ENCODE data around the gene PRPF40B. TPM values are rescaled to one million over a fixed set of nuclear protein-coding genes. Genes with fewer than 3 reads are reported as not detected.

PRPF40B gene
- total and polyA plus RNA-seq, 2 donors (not counting 1 experiment from before 2014, with no cell fraction given) = 11.7 to 23.7 TPM

DNA sequence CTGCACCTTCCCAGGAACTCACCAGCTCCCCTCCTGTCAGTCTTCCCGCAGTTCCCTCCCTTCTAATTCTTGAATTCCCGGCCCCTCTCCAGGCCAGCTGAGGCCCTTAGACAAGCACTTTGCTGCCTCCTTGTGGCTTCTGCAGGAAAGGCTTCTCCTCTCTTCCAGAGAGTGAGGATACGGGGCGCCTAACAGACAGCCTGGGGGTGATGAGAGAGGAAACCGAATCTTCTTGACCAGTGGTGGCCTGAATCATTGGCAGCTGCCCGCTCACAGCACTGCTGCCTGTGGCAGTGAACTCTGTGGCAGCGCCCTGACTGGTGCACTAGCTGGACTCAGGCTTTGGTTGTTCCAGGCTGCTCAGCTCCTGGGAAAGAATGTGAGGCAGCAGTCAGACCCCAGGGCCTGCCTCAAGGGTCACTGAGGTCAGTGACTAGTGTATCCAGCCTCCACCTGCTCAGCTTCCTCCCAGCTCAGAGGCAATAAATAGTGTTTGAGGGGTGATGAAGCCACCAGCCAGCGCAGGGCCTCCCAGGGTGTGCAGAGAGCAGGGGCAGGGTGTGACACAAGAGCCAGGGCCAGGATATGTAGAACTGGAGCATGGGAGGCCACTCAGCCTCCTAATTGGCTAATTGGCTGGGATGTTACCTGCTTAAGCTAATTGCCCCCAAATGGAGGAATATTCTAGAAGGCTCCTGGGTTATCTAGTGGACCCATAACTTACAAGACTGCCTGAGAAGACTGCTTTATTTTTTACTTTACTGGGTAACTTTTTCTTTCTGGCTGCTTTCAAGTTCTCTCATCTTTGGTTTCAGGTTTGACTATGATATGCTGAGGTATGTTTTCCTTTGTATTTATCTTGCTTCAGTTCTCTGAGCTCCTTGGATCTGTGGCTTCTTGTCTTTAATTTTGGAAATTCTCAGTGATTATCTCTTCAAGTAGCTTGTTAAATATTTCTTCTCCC, 42.5 kb upstream of the PRPF40B start:
- Histone ChIP-seq H3K27me3 (replicated peaks in 1 of 4; ENCODE audit: control extremely low read depth in 1 of 4, control insufficient read depth in 3 of 4, insufficient read depth in 4 of 4, low read length in 3 of 4) (no peaks in the 10 kb centered on the region), H4K20me1 (ENCODE audit: control insufficient read depth, insufficient read depth, low read length, poor library complexity, severe bottlenecking) (peaks cover 15% of the 10 kb centered on the region), H3K4me3 (ENCODE audit: control extremely low read depth in 1 of 5, extremely low read depth in 1 of 5, insufficient read depth in 1 of 5, low read depth in 2 of 5, low read length in 4 of 5) (no peak overlapping the region), H3K4me1 (ENCODE audit: control insufficient read depth in 2 of 2, insufficient read depth in 2 of 2, low read length in 2 of 2) (no peaks in the 10 kb centered on the region), H3K9ac (ENCODE audit: low read length) (no peak overlapping the region), H2AFZ (ENCODE audit: insufficient read depth, low read depth, low read length, poor library complexity, severe bottlenecking) (no peak overlapping the region), H3K79me2 (ENCODE audit: control insufficient read depth, insufficient read depth, low read length) (peaks cover 8% of the 10 kb centered on the region), H3K36me3 (replicated peaks in 1 of 2; ENCODE audit: control extremely low read depth in 1 of 2, control insufficient read depth in 1 of 2, extremely low read depth in 1 of 2, insufficient read depth in 2 of 2, low read length in 1 of 2) (peaks cover 0 to 16% of the 10 kb centered on the region in 2 experiments), H3K27ac (ENCODE audit: low read length in 2 of 2) (no peak overlapping the region), H3K9me3 (ENCODE audit: control extremely low read depth in 1 of 3, control insufficient read depth in 2 of 3, insufficient read depth in 1 of 3, low read length in 2 of 3) (no peaks in the 10 kb centered on the region), H3K4me2 (replicated peaks; ENCODE audit: low read depth, low read length, poor library complexity, severe bottlenecking) (no peak overlapping the region)
- ChIA-PET POLR2A (no interaction called here), CTCF (interaction anchor here (0.6 to 3.9 kb wide), 12 partner anchors 9 to 292 kb away, joined by 3 to 34 read pairs (median 3); partner anchors contain the start of gene PRPF40B)
- peak; percentile 60 for DNase-seq
- H3K27me3 Mint-ChIP-seq = no peaks in the 10 kb centered on the region
- peak; percentile 61 for ATAC-seq (ENCODE audit: low read depth)
- WGBS (ENCODE audit: insufficient coverage) = 67% methylated on average over 7 of the region's 8 CpGs
- H3K27ac Mint-ChIP-seq = no peak overlapping the region
- intact Hi-C loops (cut with micrococcal nuclease) = loop anchor here (1.0 to 5.0 kb wide), 3 partner anchors 42 to 294 kb away; partner anchors contain the start of gene PRPF40B
- peaks cover 5% of the 10 kb centered on the region for H3K4me1 Mint-ChIP-seq
- H3K4me3 Mint-ChIP-seq = no peak overlapping the region
- H3K9me3 Mint-ChIP-seq (ENCODE audit: insufficient read depth) = no peaks in the 10 kb centered on the region
- TF ChIP-seq, protein P1, sequence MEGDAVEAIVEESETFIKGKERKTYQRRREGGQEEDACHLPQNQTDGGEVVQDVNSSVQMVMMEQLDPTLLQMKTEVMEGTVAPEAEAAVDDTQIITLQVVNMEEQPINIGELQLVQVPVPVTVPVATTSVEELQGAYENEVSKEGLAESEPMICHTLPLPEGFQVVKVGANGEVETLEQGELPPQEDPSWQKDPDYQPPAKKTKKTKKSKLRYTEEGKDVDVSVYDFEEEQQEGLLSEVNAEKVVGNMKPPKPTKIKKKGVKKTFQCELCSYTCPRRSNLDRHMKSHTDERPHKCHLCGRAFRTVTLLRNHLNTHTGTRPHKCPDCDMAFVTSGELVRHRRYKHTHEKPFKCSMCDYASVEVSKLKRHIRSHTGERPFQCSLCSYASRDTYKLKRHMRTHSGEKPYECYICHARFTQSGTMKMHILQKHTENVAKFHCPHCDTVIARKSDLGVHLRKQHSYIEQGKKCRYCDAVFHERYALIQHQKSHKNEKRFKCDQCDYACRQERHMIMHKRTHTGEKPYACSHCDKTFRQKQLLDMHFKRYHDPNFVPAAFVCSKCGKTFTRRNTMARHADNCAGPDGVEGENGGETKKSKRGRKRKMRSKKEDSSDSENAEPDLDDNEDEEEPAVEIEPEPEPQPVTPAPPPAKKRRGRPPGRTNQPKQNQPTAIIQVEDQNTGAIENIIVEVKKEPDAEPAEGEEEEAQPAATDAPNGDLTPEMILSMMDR (IDR thresholded peaks at IDR 0.05) = peak; percentile 70
- no peak for TF ChIP-seq EZH2 (IDR thresholded peaks at IDR 0.05; ENCODE audit: borderline replicate concordance, insufficient read depth, low read depth, low read length, poor library complexity, severe bottlenecking)

DNA sequence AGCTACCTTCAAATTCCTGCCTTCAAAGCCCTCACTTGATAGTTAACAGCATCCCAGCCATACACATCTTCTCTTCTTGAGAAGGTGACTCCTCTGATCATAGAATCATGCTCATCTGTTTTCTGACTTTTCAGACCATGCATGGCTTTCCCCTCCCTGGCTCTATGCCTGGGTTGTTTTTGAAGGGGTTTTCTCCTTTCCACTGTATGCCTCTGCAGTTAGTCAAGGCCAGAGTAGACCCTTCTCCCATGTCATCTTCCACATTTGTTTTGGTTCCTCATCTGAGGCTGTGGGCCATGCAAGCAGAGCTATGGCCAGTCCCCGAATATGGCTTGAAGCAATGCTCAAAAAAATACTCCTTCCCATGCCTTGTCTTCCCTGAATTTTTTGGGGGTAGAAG, 41.2 kb upstream of the PRPF40B start:
- Mint-ChIP-seq H3K4me3 (no peak overlapping the region), H3K27me3 (no peaks in the 10 kb centered on the region)

More for the DNA sequence above, 41.2 kb upstream of the PRPF40B start:
- TF ChIP-seq EZH2 (IDR thresholded peaks at IDR 0.05; ENCODE audit: borderline replicate concordance, insufficient read depth, low read depth, low read length, poor library complexity, severe bottlenecking) = no peak
- TF ChIP-seq, protein P1 (IDR thresholded peaks at IDR 0.05) = no peak
- no CpG with 5 or more reads among the region's 1 CpG for WGBS (ENCODE audit: insufficient coverage)
- H3K4me2 ChIP-seq (replicated peaks; ENCODE audit: low read depth, low read length, poor library complexity, severe bottlenecking) = no peak overlapping the region
- H4K20me1 ChIP-seq (ENCODE audit: control insufficient read depth, insufficient read depth, low read length, poor library complexity, severe bottlenecking) = peaks cover 15% of the 10 kb centered on the region
- POLR2A ChIA-PET = no interaction called here
- no peaks in the 10 kb centered on the region for H3K9me3 Mint-ChIP-seq (ENCODE audit: insufficient read depth)
- no peaks in the 10 kb centered on the region for H3K9me3 ChIP-seq (ENCODE audit: control extremely low read depth in 1 of 3, control insufficient read depth in 2 of 3, insufficient read depth in 1 of 3, low read length in 2 of 3)
- DNase-seq = no peak
- H3K27ac Mint-ChIP-seq = no peak overlapping the region
- H3K27ac ChIP-seq (ENCODE audit: low read length in 2 of 2) = no peak overlapping the region
- peaks cover 5% of the 10 kb centered on the region for H3K4me1 Mint-ChIP-seq
- H3K4me3 ChIP-seq (ENCODE audit: control extremely low read depth in 1 of 5, extremely low read depth in 1 of 5, insufficient read depth in 1 of 5, low read depth in 2 of 5, low read length in 4 of 5) = no peak overlapping the region
- peaks cover 0 to 17% of the 10 kb centered on the region in 2 experiments for H3K36me3 ChIP-seq (replicated peaks in 1 of 2; ENCODE audit: control extremely low read depth in 1 of 2, control insufficient read depth in 1 of 2, extremely low read depth in 1 of 2, insufficient read depth in 2 of 2, low read length in 1 of 2)
- H3K9ac ChIP-seq (ENCODE audit: low read length) = no peak overlapping the region
- CTCF ChIA-PET = interaction anchor here (1.1 to 3.9 kb wide), 4 partner anchors 17 to 241 kb away, joined by 3 to 34 read pairs (median 7); no protein-coding TSS in a partner anchor
- peaks cover 8% of the 10 kb centered on the region for H3K79me2 ChIP-seq (ENCODE audit: control insufficient read depth, insufficient read depth, low read length)
- H3K27me3 ChIP-seq (replicated peaks in 1 of 4; ENCODE audit: control extremely low read depth in 1 of 4, control insufficient read depth in 3 of 4, insufficient read depth in 4 of 4, low read length in 3 of 4) = no peaks in the 10 kb centered on the region
- ATAC-seq (ENCODE audit: low read depth) = no peak
- intact Hi-C loops (cut with micrococcal nuclease) = loop anchor here (5.0 kb wide), 1 partner anchor 295 kb away; no protein-coding TSS in a partner anchor
- no peak overlapping the region for H2AFZ ChIP-seq (ENCODE audit: insufficient read depth, low read depth, low read length, poor library complexity, severe bottlenecking)
- H3K4me1 ChIP-seq (ENCODE audit: control insufficient read depth in 2 of 2, insufficient read depth in 2 of 2, low read length in 2 of 2) = no peaks in the 10 kb centered on the region

All from B cell (primary cell).